ENCODE results near the gene CDH15. TPM values are rescaled to one million over a fixed set of nuclear protein-coding genes. Genes with fewer than 3 reads are reported as not detected.

The CDH15 gene
- total and polyA plus RNA-seq, 2 of the 13 experiments (the other 11 are each of a cell fraction or from before 2014, with no cell fraction given): 0.74 to 2.2 TPM

DNA sequence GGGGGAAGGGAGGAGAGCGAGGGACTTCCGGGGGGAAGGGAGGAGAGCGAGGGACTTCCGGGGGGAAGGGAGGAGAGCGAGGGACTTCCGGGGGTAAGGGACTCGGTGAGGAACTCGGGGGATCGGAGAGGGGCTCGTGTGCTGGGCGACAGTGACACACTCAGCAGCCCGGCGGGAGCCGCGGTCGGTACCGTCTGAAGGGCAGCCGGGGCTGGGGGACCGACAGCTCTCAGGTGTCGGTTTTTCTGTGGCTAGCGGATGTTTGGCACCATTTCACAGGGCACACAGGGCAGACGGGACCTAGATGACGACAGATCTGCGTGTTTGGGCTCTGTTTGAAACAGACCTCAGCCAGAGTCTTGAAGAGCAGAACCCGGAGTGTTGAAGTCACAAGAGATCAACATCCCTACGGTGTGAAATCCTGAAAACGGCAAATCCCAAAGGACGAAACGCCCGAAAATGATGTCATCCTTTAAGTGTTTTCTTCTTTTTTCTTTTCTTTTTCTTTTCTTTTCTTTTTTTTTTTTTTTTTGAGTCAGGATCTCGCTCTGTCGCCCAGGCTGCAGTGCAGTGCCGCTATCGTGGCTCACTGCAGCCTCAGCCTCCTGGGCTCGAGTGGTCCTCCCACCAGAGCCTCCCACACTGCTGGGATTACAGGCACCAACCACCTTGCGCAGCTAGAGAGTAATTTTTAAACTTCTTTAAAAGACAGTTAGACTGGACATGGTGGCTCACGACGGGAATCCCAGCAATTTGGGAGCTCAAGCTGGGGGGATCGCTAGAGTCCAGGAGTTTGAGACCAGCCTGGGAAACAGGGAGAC lies 69.8 kb downstream of the CDH15 start:
- H3K27ac ChIP-seq (ENCODE audit: extremely low read length, insufficient read depth, low read length): peak overlapping the region; percentile 96
- FAIRE-seq (no peak), ATAC-seq (peak; percentile 89), DNase-seq (ENCODE audit: low spot score) (peak; percentile 82)
- H3K4me3 ChIP-seq (replicated peaks in 1 of 3; ENCODE audit: insufficient read depth in 1 of 3, low read depth in 2 of 3, low read length in 3 of 3): peak overlapping the region; percentile 66 to 99 (median 90)
- peak overlapping the region; percentile 58 for H2AFZ ChIP-seq (ENCODE audit: low read length)
- peaks cover 4% of the 10 kb centered on the region for H3K79me2 ChIP-seq (ENCODE audit: insufficient read depth, low read length)
- no peaks in the 10 kb centered on the region for H4K20me1 ChIP-seq (ENCODE audit: insufficient read depth, low read length)
- H3K9me3 ChIP-seq (ENCODE audit: low read length): no peaks in the 10 kb centered on the region
- 3% methylated on average over 36 of the region's 39 CpGs for WGBS (ENCODE audit: low lambda C conversion rate)
- H3K4me1 ChIP-seq (ENCODE audit: insufficient read depth, low read length): peaks cover 41% of the 10 kb centered on the region
- TSS peak; percentile 94 for BruUV-seq (replicated peaks)
- H3K9ac ChIP-seq (ENCODE audit: insufficient read depth, low read depth, low read length): peak overlapping the region; percentile 99
- intact Hi-C loops (cut with micrococcal nuclease; ENCODE audit: unreplicated experiment) (loop anchor here (5.0 kb wide), 1 partner anchor 266 kb away; the partner anchor contains the start of gene SPG7), in situ Hi-C loops (cut with HindIII; ENCODE audit: extremely low pct_ligation_motif_present, low pct_unique_long_range_greater_than_20kb) (no loop called here)
- H3K4me2 ChIP-seq (ENCODE audit: low read depth, low read length): peak overlapping the region; percentile 100
- POLR2A ChIA-PET: interaction anchor here (0.7 to 1.8 kb wide), 14 partner anchors 10 to 267 kb away, joined by 3 to 12 read pairs (median 4); partner anchors contain the start of genes ACSF3, CDH15, SLC22A31 and SPG7
- no peaks in the 10 kb centered on the region; a peak in 1 of 5 replicates for H3K27me3 ChIP-seq (ENCODE audit: control insufficient read depth in 1 of 2, insufficient read depth in 2 of 2, low read length in 2 of 2)
- CTCF ChIA-PET (ENCODE audit: low intra/inter-chr PET ratio, low total read pairs): interaction anchor here (0.8 to 1.3 kb wide), 2 partner anchors 48 to 1707 kb away, joined by 3 to 7 read pairs; no protein-coding TSS in a partner anchor
- H3K36me3 ChIP-seq (replicated peaks in 1 of 2; ENCODE audit: control insufficient read depth in 1 of 2, insufficient read depth in 2 of 2, low read length in 2 of 2): no peaks in the 10 kb centered on the region
- TF ChIP-seq ATAD3A (CRISPR knock-in tag; IDR thresholded peaks at IDR 0.05) (no peak), ZNF10 (CRISPR knock-in tag; IDR thresholded peaks at IDR 0.05; ENCODE audit: borderline replicate concordance, low read depth) (no peak), ZNF850 (CRISPR knock-in tag; conservative IDR thresholded peaks at IDR 0.05) (no peak), ZNF598 (CRISPR knock-in tag; IDR thresholded peaks at IDR 0.05; ENCODE audit: borderline replicate concordance) (no peak), SP2 (CRISPR knock-in tag; IDR thresholded peaks at IDR 0.05) (peak; percentile 72), FOXA3 (CRISPR knock-in tag; IDR thresholded peaks at IDR 0.05) (peak; percentile 59), MYC (CRISPR knock-in tag; IDR thresholded peaks at IDR 0.05; ENCODE audit: borderline replicate concordance) (peak; percentile 87; the same call in 1 of the 2 replicates), ARNT2 (CRISPR knock-in tag; IDR thresholded peaks at IDR 0.05; ENCODE audit: low read depth) (peak; percentile 63), ZNF256 (CRISPR knock-in tag; conservative IDR thresholded peaks at IDR 0.05) (peak; percentile 91; the same call in 1 of the 2 replicates), ZSCAN30 (CRISPR knock-in tag; IDR thresholded peaks at IDR 0.05) (0 out of 2 replicates have a peak, but pooled peaks have one; percentile 3), ZNF180 (CRISPR knock-in tag; IDR thresholded peaks at IDR 0.05; ENCODE audit: borderline replicate concordance, low read depth) (peak; percentile 71; the same call in 1 of the 2 replicates), ZNF614 (CRISPR knock-in tag; IDR thresholded peaks at IDR 0.05; ENCODE audit: borderline replicate concordance) (peak; percentile 81), ZMYM4 (CRISPR knock-in tag; IDR thresholded peaks at IDR 0.05) (peak; percentile 89)
- TF ChIP-seq, protein P1, sequence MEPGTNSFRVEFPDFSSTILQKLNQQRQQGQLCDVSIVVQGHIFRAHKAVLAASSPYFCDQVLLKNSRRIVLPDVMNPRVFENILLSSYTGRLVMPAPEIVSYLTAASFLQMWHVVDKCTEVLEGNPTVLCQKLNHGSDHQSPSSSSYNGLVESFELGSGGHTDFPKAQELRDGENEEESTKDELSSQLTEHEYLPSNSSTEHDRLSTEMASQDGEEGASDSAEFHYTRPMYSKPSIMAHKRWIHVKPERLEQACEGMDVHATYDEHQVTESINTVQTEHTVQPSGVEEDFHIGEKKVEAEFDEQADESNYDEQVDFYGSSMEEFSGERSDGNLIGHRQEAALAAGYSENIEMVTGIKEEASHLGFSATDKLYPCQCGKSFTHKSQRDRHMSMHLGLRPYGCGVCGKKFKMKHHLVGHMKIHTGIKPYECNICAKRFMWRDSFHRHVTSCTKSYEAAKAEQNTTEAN (CRISPR knock-in tag; conservative IDR thresholded peaks at IDR 0.05): peak; percentile 90
- TF ChIP-seq, protein P2, sequence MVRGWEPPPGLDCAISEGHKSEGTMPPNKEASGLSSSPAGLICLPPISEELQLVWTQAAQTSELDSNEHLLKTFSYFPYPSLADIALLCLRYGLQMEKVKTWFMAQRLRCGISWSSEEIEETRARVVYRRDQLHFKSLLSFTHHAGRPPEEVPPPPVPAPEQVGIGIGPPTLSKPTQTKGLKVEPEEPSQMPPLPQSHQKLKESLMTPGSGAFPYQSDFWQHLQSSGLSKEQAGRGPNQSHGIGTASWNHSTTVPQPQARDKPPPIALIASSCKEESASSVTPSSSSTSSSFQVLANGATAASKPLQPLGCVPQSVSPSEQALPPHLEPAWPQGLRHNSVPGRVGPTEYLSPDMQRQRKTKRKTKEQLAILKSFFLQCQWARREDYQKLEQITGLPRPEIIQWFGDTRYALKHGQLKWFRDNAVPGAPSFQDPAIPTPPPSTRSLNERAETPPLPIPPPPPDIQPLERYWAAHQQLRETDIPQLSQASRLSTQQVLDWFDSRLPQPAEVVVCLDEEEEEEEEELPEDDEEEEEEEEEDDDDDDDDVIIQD (CRISPR knock-in tag; IDR thresholded peaks at IDR 0.05; ENCODE audit: low read depth): peak; percentile 32; the same call in 1 of the 2 replicates
- TF ChIP-seq, protein P3, sequence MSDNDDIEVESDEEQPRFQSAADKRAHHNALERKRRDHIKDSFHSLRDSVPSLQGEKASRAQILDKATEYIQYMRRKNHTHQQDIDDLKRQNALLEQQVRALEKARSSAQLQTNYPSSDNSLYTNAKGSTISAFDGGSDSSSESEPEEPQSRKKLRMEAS (IDR thresholded peaks at IDR 0.05): peak; percentile 88
- TF ChIP-seq, protein P4, sequence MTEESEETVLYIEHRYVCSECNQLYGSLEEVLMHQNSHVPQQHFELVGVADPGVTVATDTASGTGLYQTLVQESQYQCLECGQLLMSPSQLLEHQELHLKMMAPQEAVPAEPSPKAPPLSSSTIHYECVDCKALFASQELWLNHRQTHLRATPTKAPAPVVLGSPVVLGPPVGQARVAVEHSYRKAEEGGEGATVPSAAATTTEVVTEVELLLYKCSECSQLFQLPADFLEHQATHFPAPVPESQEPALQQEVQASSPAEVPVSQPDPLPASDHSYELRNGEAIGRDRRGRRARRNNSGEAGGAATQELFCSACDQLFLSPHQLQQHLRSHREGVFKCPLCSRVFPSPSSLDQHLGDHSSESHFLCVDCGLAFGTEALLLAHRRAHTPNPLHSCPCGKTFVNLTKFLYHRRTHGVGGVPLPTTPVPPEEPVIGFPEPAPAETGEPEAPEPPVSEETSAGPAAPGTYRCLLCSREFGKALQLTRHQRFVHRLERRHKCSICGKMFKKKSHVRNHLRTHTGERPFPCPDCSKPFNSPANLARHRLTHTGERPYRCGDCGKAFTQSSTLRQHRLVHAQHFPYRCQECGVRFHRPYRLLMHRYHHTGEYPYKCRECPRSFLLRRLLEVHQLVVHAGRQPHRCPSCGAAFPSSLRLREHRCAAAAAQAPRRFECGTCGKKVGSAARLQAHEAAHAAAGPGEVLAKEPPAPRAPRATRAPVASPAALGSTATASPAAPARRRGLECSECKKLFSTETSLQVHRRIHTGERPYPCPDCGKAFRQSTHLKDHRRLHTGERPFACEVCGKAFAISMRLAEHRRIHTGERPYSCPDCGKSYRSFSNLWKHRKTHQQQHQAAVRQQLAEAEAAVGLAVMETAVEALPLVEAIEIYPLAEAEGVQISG (CRISPR knock-in tag; IDR thresholded peaks at IDR 0.05): peak; percentile 95
